ENCODE data around the gene FGF4. TPM values are rescaled to one million over a fixed set of nuclear protein-coding genes. Genes with fewer than 3 reads are reported as not detected.
A peak's percentile ranks its signal among the peaks of the same experiment; 100 is the strongest.

FGF4 gene
- polyA plus RNA-seq, 1 experiment = not detected

GRCh38 chr11:69727266-69727665 lies 47.9 kb downstream of the FGF4 start:
- TF ChIP-seq CTCF (IDR thresholded peaks at IDR 0.05; ENCODE audit: insufficient read depth, low read depth, low read length) = no peak
- Histone ChIP-seq H3K27me3 (ENCODE audit: control insufficient read depth, insufficient read depth, low read length) (peaks cover 20% of the 10 kb centered on the region), H3K36me3 (ENCODE audit: control insufficient read depth, insufficient read depth, low read length) (no peaks in the 10 kb centered on the region), H3K4me3 (ENCODE audit: low read depth, low read length) (no peak overlapping the region)
- DNase-seq (ENCODE audit: low read depth) = no peak
- ChIA-PET CTCF (interaction anchor here (1.6 kb wide), 1 partner anchor 162 kb away, joined by 4 read pairs; no protein-coding TSS in a partner anchor), POLR2A (no interaction called here)

DNA sequence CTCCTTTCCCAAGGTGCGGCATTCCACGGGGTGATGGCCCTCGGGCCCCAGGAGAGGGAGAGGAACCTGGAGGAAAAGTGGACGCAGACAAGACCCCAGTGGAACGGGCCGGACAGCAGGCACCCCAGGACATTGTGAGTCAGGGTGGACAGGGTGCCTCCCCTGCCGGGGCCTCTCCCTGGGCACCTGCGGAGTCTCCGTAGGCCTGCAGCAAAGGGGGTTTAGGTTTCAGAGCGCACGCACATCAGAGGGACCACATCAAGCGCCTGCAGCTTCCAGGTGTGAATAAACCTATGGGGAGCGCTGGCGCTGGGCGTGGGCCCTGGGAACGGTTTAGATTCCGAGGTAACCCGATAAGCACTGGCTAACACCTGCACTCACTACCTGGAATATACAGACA lies 48.7 kb downstream of the FGF4 start:
- no peak for TF ChIP-seq CTCF (IDR thresholded peaks at IDR 0.05; ENCODE audit: insufficient read depth, low read depth, low read length)
- no peak for DNase-seq (ENCODE audit: low read depth)
- Histone ChIP-seq H3K36me3 (ENCODE audit: control insufficient read depth, insufficient read depth, low read length) (no peaks in the 10 kb centered on the region), H3K27me3 (ENCODE audit: control insufficient read depth, insufficient read depth, low read length) (peaks cover 25% of the 10 kb centered on the region), H3K4me3 (ENCODE audit: low read depth, low read length) (no peak overlapping the region)
- ChIA-PET CTCF (interaction anchor here (0.9 to 1.6 kb wide), 2 partner anchors 19 to 162 kb away, joined by 3 to 4 read pairs; no protein-coding TSS in a partner anchor), POLR2A (no interaction called here)

GRCh38 chr11:69726019-69726418 lies 49.1 kb downstream of the FGF4 start:
- H3K36me3 ChIP-seq (ENCODE audit: control insufficient read depth, insufficient read depth, low read length) = no peaks in the 10 kb centered on the region
- POLR2A ChIA-PET = no interaction called here
- no peak for DNase-seq (ENCODE audit: low read depth)
- no peak for TF ChIP-seq CTCF (IDR thresholded peaks at IDR 0.05; ENCODE audit: insufficient read depth, low read depth, low read length)
- no peak overlapping the region for H3K4me3 ChIP-seq (ENCODE audit: low read depth, low read length)
- CTCF ChIA-PET = interaction anchor here (0.9 to 1.6 kb wide), 3 partner anchors 19 to 163 kb away, joined by 3 to 4 read pairs (median 3); no protein-coding TSS in a partner anchor
- peaks cover 27% of the 10 kb centered on the region for H3K27me3 ChIP-seq (ENCODE audit: control insufficient read depth, insufficient read depth, low read length)

- DNase-seq (ENCODE audit: low read depth) = no peak
- ChIA-PET CTCF (interaction anchor here (1.3 to 2.1 kb wide), 4 partner anchors 21 to 79 kb away, joined by 3 to 11 read pairs (median 5); no protein-coding TSS in a partner anchor), POLR2A (no interaction called here)
- H3K27me3 ChIP-seq (ENCODE audit: control insufficient read depth, insufficient read depth, low read length) = peaks cover 50% of the 10 kb centered on the region
- TF ChIP-seq CTCF (IDR thresholded peaks at IDR 0.05; ENCODE audit: insufficient read depth, low read depth, low read length) = 0 out of 2 replicates have a peak, but pooled peaks have one; percentile 18
- no peak overlapping the region for H3K4me3 ChIP-seq (ENCODE audit: low read depth, low read length)
- no peaks in the 10 kb centered on the region for H3K36me3 ChIP-seq (ENCODE audit: control insufficient read depth, insufficient read depth, low read length)
Observed at GRCh38 chr11:69721745-69722144, 53.4 kb downstream of the FGF4 start.

- no peak for TF ChIP-seq CTCF (IDR thresholded peaks at IDR 0.05; ENCODE audit: insufficient read depth, low read depth, low read length)
- no peak for DNase-seq (ENCODE audit: low read depth)
- Histone ChIP-seq H3K27me3 (ENCODE audit: control insufficient read depth, insufficient read depth, low read length) (peaks cover 49% of the 10 kb centered on the region), H3K4me3 (ENCODE audit: low read depth, low read length) (no peak overlapping the region), H3K36me3 (ENCODE audit: control insufficient read depth, insufficient read depth, low read length) (no peaks in the 10 kb centered on the region)
- CTCF ChIA-PET = interaction anchor here (1.3 to 2.1 kb wide), 5 partner anchors 20 to 80 kb away, joined by 3 to 11 read pairs (median 5); no protein-coding TSS in a partner anchor
- POLR2A ChIA-PET = no interaction called here
Observed at GRCh38 chr11:69721106-69721505, 54.0 kb downstream of the FGF4 start.

Other genes with a start within 250 kb of the FGF4 start
- 186 and 307 TPM in 2 replicates for gene CCND1, start 134.2 kb downstream of the FGF4 start, polyA plus RNA-seq (2011; rRNA removed)
- gene LTO1, start 100.0 kb downstream of the FGF4 start, polyA plus RNA-seq (2011; rRNA removed) = 13.7 and 14.5 TPM in 2 replicates
- not detected in 2 replicates for gene FGF19, start 71.3 kb downstream of the FGF4 start, polyA plus RNA-seq (2011; rRNA removed)
- not detected in 2 replicates for gene FGF3, start 44.1 kb upstream of the FGF4 start, polyA plus RNA-seq (2011; rRNA removed)